HepG2 (cell line): ENCODE measurements around the gene ADAM15. TPM values are rescaled to one million over a fixed set of nuclear protein-coding genes. Genes with fewer than 3 reads are reported as not detected.

Experiments used
- AKAP8 ChIP-seq: sonication (generic); formaldehyde crosslinking; IDR thresholded peaks from 2 replicates; pipeline ENCODE4 v1.5.1; 2020; ENCODE audit warnings: mild to moderate bottlenecking, missing genetic modification reagents
- CENPBD1 ChIP-seq: sonication (generic); formaldehyde crosslinking; IDR thresholded peaks from 2 replicates; pipeline ENCODE4 v1.8.0; 2022; ENCODE audit warnings: missing genetic modification reagents, low read depth, mild to moderate bottlenecking, borderline replicate concordance
- CERS6 ChIP-seq: sonication (generic); formaldehyde crosslinking; IDR thresholded peaks from 2 replicates; pipeline ENCODE4 v1.5.0; 2020; ENCODE audit warnings: missing genetic modification reagents
- CSRNP2 ChIP-seq: sonication (generic); formaldehyde crosslinking; conservative IDR thresholded peaks from 2 replicates; pipeline ENCODE4 v1.8.0; 2022; ENCODE audit warnings: low read depth, missing genetic modification reagents
- EZH2 ChIP-seq: conservative IDR thresholded peaks from 2 replicates; pipeline ENCODE4 v1.6.1; 2012; ENCODE audit warnings: mild to moderate bottlenecking, low read depth, low read length, moderate library complexity
- HOXA5 ChIP-seq: sonication (generic); formaldehyde crosslinking; IDR thresholded peaks from 2 replicates; pipeline ENCODE4 v1.4.0; 2020; ENCODE audit warnings: missing genetic modification reagents
- IRF1 ChIP-seq: sonication (generic); formaldehyde crosslinking; IDR thresholded peaks from 2 replicates; pipeline ENCODE4 v1.4.0; 2020; ENCODE audit warnings: low read depth, mild to moderate bottlenecking, missing genetic modification reagents
- PBX2 ChIP-seq: IDR thresholded peaks from 2 replicates; pipeline ENCODE4 v1.6.1; 2016; ENCODE audit warnings: control low read depth
- USF2 ChIP-seq, 2 experiments: sonication (generic) in 1 of 2; formaldehyde crosslinking in 1 of 2; IDR thresholded peaks; 2 replicates each; pipeline versions ENCODE4 v1.5.1 to v1.6.1; 2011 to 2020; ENCODE audit warnings: borderline replicate concordance in 1 of 2, low read depth in 1 of 2, low read length in 1 of 2, mild to moderate bottlenecking in 1 of 2, missing genetic modification reagents in 1 of 2, moderate library complexity in 1 of 2
- ZNF280D ChIP-seq: sonication (generic); formaldehyde crosslinking; IDR thresholded peaks from 2 replicates; pipeline ENCODE4 v1.5.1; 2020; ENCODE audit warnings: mild to moderate bottlenecking, missing genetic modification reagents
- ZNF576 ChIP-seq: sonication (generic); formaldehyde crosslinking; IDR thresholded peaks from 2 replicates; pipeline ENCODE4 v1.4.0; 2020; ENCODE audit warnings: mild to moderate bottlenecking, missing genetic modification reagents
- ZNF598 ChIP-seq: sonication (generic); formaldehyde crosslinking; IDR thresholded peaks from 2 replicates; pipeline ENCODE4 v1.5.1; 2020; ENCODE audit warnings: mild to moderate bottlenecking, missing genetic modification reagents, borderline replicate concordance
- ZNF710 ChIP-seq: sonication (generic); formaldehyde crosslinking; IDR thresholded peaks from 2 replicates; pipeline ENCODE4 v1.5.0; 2020; ENCODE audit warnings: mild to moderate bottlenecking, missing genetic modification reagents, borderline replicate concordance
- polyA plus RNA-seq, 8 experiments: library from polyadenylated mRNA; depleted of rRNA in 3 of 8; stranded (reverse) in 7 of 8; unstranded in 1 of 8; fragments of >200 nt; fragmentation: Illumina TruSeq in 4 of 8; extraction: Trizol in 4 of 8; gene quantifications; 2 replicates each; pipeline versions ENCODE4 v1.2.1 to v1.2.3, GENCODE V29; 2011 to 2016; ENCODE audit warnings: low read depth in 4 of 8, missing spikeins in 1 of 8, mixed read lengths in 1 of 8; ENCODE audit not compliant: insufficient read depth in 1 of 8
- total RNA-seq, 5 experiments: library from RNA; depleted of rRNA; stranded (reverse); fragments of >200 nt; fragmentation: Illumina TruSeq; extraction: Trizol; gene quantifications; 2 replicates each; pipeline ENCODE4 v1.2.3, GENCODE V29; 2016; ENCODE audit warnings: low read depth in 1 of 5

ADAM15 gene
- total and polyA plus RNA-seq, 2 of the 13 experiments (the other 11 are each of a cell fraction or from before 2014, with no cell fraction given), result 17.9 to 25.6 TPM

- TF ChIP-seq USF2 (IDR thresholded peaks at IDR 0.05; ENCODE audit: low read depth, low read length), result no peak
- no peak for TF ChIP-seq USF2 (CRISPR knock-in tag; IDR thresholded peaks at IDR 0.05; ENCODE audit: borderline replicate concordance)
- TF ChIP-seq CENPBD1 (CRISPR knock-in tag), result no peak
- no peak for TF ChIP-seq IRF1 (CRISPR knock-in tag)
- no peak for TF ChIP-seq ZNF280D (CRISPR knock-in tag)
- TF ChIP-seq AKAP8 (CRISPR knock-in tag), result peak; percentile 88
- TF ChIP-seq CSRNP2, result no peak
- TF ChIP-seq ZNF710 (CRISPR knock-in tag), result peak; percentile 63; the same call in 1 of the 2 replicates
- TF ChIP-seq HOXA5 (CRISPR knock-in tag), result no peak
- no peak for TF ChIP-seq ZNF598
- no peak for TF ChIP-seq CERS6 (CRISPR knock-in tag)
- no peak for TF ChIP-seq PBX2
- no peak for TF ChIP-seq EZH2
- no peak for TF ChIP-seq ZNF576 (CRISPR knock-in tag)
Observed at GRCh38 chr1:155070721-155071569, 19.8 kb downstream of the ADAM15 start (continued).
